ENCODE measurements around the gene CADPS. TPM values are rescaled to one million over a fixed set of nuclear protein-coding genes. Genes with fewer than 3 reads are reported as not detected.

Gene CADPS
- total and polyA plus RNA-seq, 8 donors: 0.50 to 2.9 (median 2.2) TPM

DNA sequence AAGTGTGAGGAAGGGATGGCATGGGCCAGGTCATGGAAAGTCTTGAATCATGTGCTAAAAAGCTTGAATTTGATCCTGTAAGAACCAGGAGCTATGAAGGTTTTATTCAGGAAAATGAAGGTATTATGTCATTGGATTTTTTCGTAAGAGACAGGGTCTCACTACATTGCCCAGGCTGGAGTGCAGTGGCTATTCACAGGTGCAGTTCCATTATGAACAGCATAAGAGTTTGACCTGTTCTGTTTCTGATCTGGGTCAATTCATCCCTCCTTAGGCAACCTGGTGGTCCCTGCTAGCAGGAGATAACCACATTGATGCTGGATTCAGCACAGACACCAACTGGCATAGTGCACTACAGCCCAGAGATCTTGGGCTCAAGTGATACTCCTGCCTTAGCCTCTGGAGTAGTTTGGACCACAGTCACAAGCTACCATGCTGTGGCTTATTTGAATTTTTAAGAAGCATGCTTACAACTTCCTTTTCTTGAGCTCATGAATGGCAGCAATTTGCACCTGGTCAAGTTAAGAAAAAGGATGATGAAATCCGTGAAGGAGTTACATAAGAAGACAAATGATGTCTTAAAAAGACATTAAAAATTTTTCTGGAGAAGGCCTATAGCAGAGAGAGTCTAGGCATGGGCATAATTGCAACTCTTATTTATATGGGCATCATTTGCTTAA, 79.1 kb downstream of the CADPS start:
- Histone ChIP-seq H3K4me1 (no peaks in the 10 kb centered on the region), H3K27me3 (no peaks in the 10 kb centered on the region), H3K36me3 (no peaks in the 10 kb centered on the region), H3K27ac (no peak overlapping the region), H3K4me3 (no peak overlapping the region), H3K9me3 (no peaks in the 10 kb centered on the region)
- ATAC-seq (no peak), DNase-seq (no peak)
- intact Hi-C loops (cut with DNase I): no loop called here
- TF ChIP-seq, protein P1, sequence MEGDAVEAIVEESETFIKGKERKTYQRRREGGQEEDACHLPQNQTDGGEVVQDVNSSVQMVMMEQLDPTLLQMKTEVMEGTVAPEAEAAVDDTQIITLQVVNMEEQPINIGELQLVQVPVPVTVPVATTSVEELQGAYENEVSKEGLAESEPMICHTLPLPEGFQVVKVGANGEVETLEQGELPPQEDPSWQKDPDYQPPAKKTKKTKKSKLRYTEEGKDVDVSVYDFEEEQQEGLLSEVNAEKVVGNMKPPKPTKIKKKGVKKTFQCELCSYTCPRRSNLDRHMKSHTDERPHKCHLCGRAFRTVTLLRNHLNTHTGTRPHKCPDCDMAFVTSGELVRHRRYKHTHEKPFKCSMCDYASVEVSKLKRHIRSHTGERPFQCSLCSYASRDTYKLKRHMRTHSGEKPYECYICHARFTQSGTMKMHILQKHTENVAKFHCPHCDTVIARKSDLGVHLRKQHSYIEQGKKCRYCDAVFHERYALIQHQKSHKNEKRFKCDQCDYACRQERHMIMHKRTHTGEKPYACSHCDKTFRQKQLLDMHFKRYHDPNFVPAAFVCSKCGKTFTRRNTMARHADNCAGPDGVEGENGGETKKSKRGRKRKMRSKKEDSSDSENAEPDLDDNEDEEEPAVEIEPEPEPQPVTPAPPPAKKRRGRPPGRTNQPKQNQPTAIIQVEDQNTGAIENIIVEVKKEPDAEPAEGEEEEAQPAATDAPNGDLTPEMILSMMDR (IDR thresholded peaks at IDR 0.05): no peak

DNA sequence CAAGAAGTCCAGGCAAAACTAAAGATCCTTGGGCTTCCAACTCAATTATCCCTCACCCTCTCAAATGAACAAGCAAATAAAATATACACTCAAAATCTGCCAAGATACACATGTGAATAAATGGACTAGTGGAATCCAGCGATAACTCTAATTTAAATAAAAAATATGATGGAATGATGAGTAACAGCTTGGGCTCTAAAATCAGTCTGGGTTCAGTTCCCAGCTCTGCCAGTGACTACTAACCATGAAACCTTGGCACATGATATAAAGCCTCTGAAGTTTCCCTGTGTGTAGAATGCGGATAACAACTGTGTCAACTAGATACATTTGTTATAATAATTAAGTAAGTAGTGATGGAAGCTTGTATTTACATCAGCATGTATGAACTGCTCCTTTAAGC, 81.3 kb downstream of the CADPS start:
- no peaks in the 10 kb centered on the region for H3K9me3 ChIP-seq
- ATAC-seq: no peak

DNA sequence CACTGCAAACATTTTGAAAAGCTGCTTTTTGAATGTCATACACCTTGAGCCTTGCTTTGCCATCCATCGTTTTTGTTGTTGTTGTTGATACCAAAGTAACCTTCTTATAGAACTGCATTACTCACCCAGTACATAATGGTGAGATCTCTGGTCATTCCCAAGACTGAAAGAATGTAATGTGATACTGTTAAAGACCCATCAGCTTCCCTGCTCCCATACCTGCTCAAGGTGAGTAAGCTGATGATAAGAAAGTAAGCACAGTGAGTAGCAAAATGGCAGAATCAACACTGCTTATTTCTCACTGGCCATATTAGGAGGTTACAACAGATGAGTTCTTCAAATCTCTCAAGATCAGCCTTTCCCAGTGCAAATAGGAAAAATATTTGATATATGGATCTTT, 89.8 kb downstream of the CADPS start:
- H3K4me1 ChIP-seq: no peaks in the 10 kb centered on the region
- H3K36me3 ChIP-seq: no peaks in the 10 kb centered on the region
- intact Hi-C loops (cut with DNase I): no loop called here
- TF ChIP-seq, protein P1 (IDR thresholded peaks at IDR 0.05): no peak
- H3K27me3 ChIP-seq: no peaks in the 10 kb centered on the region
- H3K9me3 ChIP-seq: no peaks in the 10 kb centered on the region
- no peak for DNase-seq
- H3K4me3 ChIP-seq: no peak overlapping the region
- ATAC-seq: no peak
- H3K27ac ChIP-seq: no peak overlapping the region

More for the DNA sequence above, 81.3 kb downstream of the CADPS start:
- Histone ChIP-seq H3K4me3 (no peak overlapping the region), H3K27ac (no peak overlapping the region), H3K36me3 (no peaks in the 10 kb centered on the region), H3K4me1 (no peaks in the 10 kb centered on the region), H3K27me3 (no peaks in the 10 kb centered on the region)
- intact Hi-C loops (cut with DNase I): no loop called here
- TF ChIP-seq, protein P1 (IDR thresholded peaks at IDR 0.05): no peak
- no peak for DNase-seq

DNA sequence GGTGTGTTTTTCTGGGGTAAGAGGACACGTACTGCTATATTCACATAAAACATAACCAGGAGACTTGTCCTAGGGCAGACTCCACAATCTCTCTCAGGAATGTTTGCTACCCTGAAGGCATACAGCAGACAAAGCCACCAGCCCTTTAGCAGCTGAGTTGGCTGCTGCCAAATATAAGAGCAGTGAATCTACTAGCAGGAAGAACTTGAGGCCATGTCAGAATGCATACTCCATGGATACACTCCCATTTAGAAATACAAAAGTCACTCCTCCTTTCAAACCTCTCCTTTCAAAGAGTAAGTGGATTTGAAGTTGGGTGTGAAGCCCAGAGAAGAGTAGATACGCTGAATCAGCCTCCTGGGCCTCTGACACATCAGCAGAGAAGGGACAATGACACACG, 94.1 kb downstream of the CADPS start:
- no peak for DNase-seq
- ATAC-seq: no peak
- TF ChIP-seq, protein P1 (IDR thresholded peaks at IDR 0.05): no peak

DNA sequence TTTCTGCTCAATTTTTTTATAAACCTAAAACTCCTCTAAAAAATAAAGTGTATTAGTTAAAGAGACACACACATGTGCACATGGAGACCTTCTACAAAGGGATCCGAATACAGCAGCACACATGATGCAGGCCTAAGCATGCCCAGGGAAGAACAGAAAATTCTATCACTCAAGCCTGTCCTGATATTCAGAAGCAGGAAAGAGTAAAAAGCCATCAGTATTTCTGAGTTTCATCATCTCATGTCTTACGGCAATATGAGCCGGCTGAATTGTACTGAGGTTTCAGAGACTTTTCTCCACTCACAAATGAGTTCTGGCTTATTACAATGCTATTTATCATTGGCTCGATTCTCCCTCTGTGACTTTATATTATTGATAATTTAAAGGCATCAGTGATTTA, 97.5 kb downstream of the CADPS start:
- TF ChIP-seq, protein P1 (IDR thresholded peaks at IDR 0.05): no peak
- DNase-seq: no peak
- Histone ChIP-seq H3K4me1 (no peaks in the 10 kb centered on the region), H3K27ac (no peak overlapping the region), H3K36me3 (no peaks in the 10 kb centered on the region), H3K27me3 (no peaks in the 10 kb centered on the region), H3K9me3 (no peaks in the 10 kb centered on the region), H3K4me3 (no peak overlapping the region)
- no peak for ATAC-seq
- intact Hi-C loops (cut with DNase I): no loop called here

More for the DNA sequence above, 94.1 kb downstream of the CADPS start:
- Histone ChIP-seq H3K4me3 (no peak overlapping the region), H3K4me1 (no peaks in the 10 kb centered on the region), H3K27me3 (no peaks in the 10 kb centered on the region), H3K36me3 (no peaks in the 10 kb centered on the region), H3K27ac (no peak overlapping the region), H3K9me3 (no peaks in the 10 kb centered on the region)
- intact Hi-C loops (cut with DNase I): no loop called here

Measured in left lung (tissue), 10 donors.